H4 (cell line): ENCODE measurements around the gene SLC2A8. TPM values are rescaled to one million over a fixed set of nuclear protein-coding genes. Genes with fewer than 3 reads are reported as not detected.

Source experiments
- total RNA-seq: library from RNA; depleted of rRNA; stranded (reverse); fragments of >200 nt; shearing (Covaris generic); gene quantifications from 2 replicates; pipeline ENCODE4 v1.2.3, GENCODE V29; 2014; rRNA removed

Gene SLC2A8
- total RNA-seq, 1 experiment from 2014 or later = 8.4 TPM

Other genes with a start within 250 kb of the SLC2A8 start
- gene GARNL3, start 132.4 kb upstream of the SLC2A8 start, total RNA-seq = 0.21 and 1.1 TPM in 2 replicates
- 6.1 and 7.0 TPM in 2 replicates for gene ZNF79, start 27.2 kb downstream of the SLC2A8 start, total RNA-seq
- 2,219 and 2,463 TPM in 2 replicates for gene RPL12, start 54.2 kb downstream of the SLC2A8 start, total RNA-seq
- 2.6 and 5.7 TPM in 2 replicates for gene LRSAM1, start 54.3 kb downstream of the SLC2A8 start, total RNA-seq
- 7.2 and 18.8 TPM in 2 replicates for gene STXBP1, start 215.1 kb downstream of the SLC2A8 start, total RNA-seq